ENCODE results near the gene CRLF1.

Gene CRLF1

GRCh38 chr19:18606281-18607225, at the start of gene CRLF1:
CRLF1 (minus strand) TSS chr19:18606799; CDS start chr19:18606656, 143 bp downstream.
- DNase-seq, result no peak

- no peak for DNase-seq
Measured at GRCh38 chr19:18655173-18655844, 48.7 kb upstream of the CRLF1 start.

DNA sequence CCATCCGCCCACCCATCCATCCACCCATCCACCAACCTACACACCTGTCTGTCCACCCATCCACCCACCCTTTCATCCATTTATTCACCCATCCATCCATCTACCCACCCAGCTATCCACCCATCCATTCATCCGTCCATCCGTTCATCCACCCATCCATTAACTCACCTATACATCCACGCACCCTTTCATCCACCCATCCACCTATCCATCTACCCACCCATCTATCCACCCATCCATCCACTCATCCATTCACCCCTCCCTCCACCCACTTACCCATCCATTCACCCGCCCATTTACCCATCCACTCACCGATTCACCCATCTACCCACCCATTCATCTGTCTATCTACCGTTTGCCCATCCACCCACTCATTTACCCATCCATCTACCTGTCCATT, 47.9 kb upstream of the CRLF1 start:
- no peak for DNase-seq

DNA sequence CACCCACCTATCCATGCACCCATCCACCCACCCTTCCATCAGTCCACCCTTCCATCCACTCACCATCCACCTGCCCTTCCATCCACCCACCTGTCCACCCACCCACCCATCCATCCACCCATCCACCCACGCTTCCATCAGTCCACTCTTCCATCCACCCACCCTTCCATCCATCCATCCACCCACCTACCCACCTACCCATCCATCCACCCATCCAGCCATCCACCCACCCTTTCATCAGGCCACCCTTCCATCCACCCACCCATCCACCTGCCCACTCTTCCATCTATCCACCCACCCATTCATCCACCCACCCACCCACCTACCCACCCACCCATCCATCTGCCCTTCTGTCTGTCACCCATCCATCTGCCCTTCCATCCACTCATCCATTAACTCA, 47.3 kb upstream of the CRLF1 start:
- no peak for DNase-seq

- DNase-seq, result no peak
Measured at GRCh38 chr19:18651733-18652132, 45.1 kb upstream of the CRLF1 start.

- DNase-seq, result no peak
Measured at GRCh38 chr19:18651300-18651699, 44.7 kb upstream of the CRLF1 start.

GRCh38 chr19:18650468-18651041, 44.0 kb upstream of the CRLF1 start:
- no peak for DNase-seq

DNA sequence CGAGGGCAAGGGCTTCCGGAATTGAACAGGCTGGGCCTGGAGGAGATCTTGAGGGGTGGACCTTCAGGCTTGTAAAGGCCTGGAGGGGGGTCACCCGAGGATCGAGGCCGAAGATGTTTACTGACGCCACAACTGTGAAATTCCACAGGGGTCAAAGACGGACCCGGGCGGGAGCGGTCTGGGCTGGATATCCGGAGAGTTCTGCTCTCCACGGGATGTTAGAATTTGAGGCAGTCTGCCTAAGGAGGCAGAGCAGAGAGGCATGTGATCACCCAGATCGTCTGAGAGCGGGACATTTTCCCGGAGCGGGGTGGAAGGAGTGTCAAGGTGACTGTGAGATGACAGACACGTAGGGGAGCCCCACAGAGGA, 43.4 kb upstream of the CRLF1 start:
- DNase-seq, result no peak

- DNase-seq, result peak; percentile 45 to 64 (median 55)
Measured at GRCh38 chr19:18649371-18650020, 42.9 kb upstream of the CRLF1 start.

- no peak for DNase-seq
Measured at GRCh38 chr19:18648973-18649315, 42.3 kb upstream of the CRLF1 start.

GRCh38 chr19:18647807-18648206, 41.2 kb upstream of the CRLF1 start:
- no peak for DNase-seq

GRCh38 chr19:18647371-18647767, 40.8 kb upstream of the CRLF1 start:
- no peak for DNase-seq

DNA sequence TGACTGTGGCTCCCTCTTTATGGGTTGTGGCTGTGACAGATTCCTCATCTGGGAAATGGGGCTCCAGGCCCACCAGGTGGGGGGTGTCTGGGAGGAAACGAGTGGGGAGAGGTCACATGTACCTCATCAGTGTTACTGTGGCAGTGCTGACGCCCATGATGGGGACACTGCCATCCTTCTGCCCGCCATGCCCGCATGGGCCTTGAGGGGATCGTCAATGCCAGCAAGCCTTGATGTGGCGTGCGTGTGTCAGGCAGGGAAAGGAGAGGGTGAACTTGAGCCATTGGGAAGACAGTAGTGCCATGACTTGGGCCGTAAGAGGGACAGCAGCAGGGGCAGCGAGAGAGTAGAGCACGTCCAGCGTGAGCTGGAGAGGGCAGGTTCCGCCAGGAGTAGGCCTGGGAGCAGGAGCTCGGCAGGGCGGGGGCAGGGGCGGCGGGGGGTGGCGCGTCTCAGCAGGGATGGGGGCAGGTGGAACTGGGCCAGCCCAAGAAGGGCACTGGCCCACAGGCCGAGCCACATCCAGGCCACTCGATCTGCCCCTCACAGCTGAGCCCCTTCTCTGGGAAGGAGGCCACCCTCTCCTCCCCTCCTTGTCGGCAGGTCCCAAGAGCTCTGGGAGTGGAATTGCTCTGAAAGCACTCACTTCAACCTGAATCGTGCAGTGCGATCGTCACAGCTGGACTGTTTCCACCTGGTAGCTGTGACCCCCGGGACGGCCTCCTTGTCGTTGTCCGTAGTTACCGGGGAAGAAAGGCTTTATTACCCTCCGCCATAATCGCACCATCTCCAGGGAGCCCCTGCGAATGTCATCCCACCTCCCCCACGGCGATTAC, 40.2 kb upstream of the CRLF1 start:
- DNase-seq, result no peak

DNA sequence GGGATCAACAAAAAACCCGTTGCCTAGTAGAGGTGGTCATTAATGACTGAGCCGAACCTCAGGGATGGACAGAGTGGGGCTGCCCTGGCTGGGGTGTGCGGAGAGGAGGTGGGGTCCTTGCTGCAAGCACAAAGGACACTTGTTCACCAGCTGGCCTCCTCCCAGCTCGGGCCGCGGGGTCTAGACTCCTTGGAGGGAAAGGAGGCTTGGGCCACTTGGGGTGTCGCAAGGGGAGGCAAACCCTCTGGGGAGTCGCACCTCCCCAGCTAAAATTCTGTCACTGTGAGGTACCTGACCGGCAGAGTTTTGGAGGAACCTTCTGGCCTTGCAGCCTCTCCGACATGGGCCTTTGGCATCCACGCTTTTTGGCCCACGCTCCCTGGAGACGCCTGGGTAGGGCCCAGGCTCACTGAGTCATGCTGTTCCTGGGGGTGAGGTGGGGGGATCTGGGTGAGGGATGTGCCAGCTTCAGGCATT, 38.5 kb upstream of the CRLF1 start:
- no peak for DNase-seq

DNA sequence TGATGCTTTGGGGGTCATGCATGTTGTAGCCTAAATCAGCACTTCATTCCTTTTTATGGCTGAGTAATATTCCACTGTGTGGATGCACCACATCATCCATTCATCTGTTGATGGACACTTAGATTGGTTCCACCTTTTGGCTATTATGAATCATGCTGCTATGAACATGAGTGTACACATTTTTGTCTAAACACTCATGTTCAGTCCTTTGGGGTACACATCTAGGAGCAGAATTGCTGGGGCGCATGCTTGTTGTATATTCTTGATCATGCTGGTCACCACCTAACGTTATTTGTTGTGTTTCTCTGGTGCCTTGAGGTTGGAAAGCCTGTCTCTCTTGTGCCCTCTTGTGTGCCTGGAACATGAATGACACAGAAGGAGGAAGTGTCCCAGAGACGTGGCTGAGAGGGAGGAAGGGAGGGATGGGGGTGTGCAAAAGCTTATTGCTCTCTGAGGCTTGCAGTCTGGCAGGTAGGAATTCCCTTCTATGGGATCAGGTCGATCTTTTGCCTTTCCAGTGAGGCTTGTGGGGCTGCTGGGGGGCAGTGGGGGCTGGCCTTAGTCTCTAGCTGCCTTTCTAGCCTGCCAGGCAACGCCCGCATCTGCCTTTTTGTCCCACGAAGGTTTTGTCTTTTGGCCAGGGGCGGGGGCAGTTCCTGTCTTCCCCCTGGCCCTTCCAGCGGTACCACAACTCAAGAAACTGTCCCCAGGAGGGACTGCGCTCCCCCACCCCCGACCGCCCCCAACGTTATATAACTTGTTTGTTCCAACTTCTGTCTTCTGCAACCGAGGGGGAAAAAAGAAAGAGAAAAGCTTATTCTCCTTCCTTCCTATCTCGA, 37.8 kb upstream of the CRLF1 start:
- DNase-seq, result peak; percentile 75 to 78 (median 75)

DNA sequence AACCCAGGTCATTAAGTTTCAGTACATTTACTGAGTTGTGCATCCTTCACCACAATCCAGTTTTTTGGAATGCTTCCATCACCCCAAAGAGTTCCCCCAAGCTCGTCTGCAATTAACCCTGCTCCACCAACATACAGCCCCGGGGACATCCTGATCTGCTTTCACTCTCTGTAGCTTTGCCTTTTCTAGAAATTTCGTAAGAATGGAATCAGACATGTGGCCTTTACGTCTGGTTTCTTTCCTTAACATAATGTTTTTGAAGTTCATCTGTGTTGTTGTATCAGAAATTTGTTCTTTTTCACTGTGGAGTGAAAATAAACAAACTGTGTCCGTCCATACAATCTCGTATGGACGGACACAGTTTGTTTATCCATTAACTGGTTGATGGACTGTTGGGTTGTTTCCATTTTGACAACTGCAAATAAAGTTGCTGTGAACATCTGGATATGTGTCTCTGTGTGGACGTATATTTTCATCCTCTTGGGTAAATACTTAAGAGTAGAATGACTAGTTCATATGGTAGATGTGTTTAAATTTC, 33.2 kb upstream of the CRLF1 start:
- DNase-seq, result no peak

GRCh38 chr19:18637673-18638630, 31.4 kb upstream of the CRLF1 start:
- DNase-seq, result peak in 1 of 3 donors; percentile 20

DNA sequence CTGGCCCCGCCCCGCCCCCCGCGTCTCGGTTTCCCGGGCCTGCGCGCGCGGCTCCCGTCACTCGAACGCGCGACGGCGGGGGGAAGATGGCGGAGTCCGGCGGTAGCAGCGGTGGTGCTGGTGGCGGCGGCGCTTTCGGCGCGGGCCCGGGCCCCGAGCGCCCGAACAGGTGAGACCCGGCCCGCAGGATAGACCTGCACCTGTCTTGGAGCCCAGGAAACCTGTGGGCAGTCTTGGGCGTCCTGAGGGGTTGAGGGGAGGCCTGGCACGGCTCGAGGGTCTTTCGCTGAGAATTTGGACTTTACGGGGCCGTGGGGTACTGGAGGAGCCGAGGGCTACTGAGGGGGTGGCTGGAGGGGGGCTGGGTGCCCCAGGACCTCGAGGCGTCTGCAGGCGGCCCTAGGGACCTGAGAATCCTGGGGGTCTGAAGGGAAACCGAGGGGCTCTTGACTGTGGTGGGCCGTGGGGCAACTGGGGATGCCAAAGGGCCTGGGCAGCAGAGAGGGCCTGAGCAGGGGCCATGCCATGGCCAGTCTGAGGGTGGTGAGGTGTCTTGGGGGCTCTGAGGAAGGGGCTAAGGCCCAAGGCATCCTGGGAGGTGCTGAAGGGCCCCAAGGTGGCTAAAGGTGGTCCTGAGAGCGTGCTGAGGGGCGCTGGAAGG, 30.5 kb upstream of the CRLF1 start, which contains the start of gene KLHL26:
KLHL26 (plus strand) TSS at position 60 of the 661 bp plus-strand sequence; CDS start at position 87, 27 bp downstream.
- DNase-seq, result no peak
